ENCODE results near the gene MAN1B1.
A peak's percentile ranks its signal among the peaks of the same experiment; 100 is the strongest.

Gene MAN1B1

GRCh38 chr9:137086531-137087408 is at the start of gene MAN1B1:
TSS of gene MAN1B1 (plus strand) at chr9:137086985. CDS start at chr9:137087000, 15 bp downstream.
- peak; percentile 98 for DNase-seq (ENCODE audit: low read depth)

GRCh38 chr9:137037035-137037434 is 49.8 kb upstream of the MAN1B1 start:
- no peak for DNase-seq (ENCODE audit: low read depth)

DNA sequence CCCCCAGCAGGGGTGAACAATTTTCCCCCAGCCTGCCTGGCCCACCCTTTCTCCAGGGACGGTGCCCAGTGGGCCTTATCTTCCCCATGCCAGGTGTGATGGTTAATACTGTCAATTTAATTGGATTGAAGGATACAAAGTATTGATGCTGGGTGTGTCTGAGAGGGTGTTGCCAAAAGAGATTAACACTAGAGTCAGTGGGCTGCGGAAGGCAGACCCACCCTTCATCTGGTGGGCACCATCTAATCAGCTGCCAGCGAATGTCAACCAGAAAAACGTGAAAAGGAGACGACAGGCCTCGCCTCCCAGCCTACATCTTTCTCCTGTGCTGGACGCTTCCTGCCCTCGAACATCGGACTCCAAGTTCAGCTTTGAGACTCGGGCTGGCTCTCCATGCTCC is 49.3 kb upstream of the MAN1B1 start:
- DNase-seq (ENCODE audit: low read depth) = no peak

DNA sequence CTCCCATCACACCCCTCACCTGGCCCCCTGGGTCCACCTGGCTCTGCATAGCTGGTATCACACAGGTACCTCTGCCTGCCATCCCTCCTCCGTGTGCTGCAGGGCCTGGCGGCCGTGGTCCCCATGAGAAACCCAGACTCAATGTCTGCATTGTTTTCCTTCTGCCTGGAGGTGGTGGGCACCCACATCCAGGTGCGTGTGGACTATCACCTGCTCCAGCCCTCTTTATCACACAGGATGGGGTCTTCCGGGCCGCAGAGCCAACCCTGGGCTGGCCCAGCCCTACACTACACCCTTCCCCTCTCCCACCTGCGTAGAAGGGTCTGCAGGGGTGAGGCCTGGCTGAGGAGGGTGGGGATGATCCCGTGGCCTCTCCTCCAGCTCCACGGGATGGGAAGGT is 47.9 kb upstream of the MAN1B1 start:
- DNase-seq (ENCODE audit: low read depth) = no peak

- no peak for DNase-seq (ENCODE audit: low read depth)
Observed at GRCh38 chr9:137039611-137040366, 47.0 kb upstream of the MAN1B1 start.

DNA sequence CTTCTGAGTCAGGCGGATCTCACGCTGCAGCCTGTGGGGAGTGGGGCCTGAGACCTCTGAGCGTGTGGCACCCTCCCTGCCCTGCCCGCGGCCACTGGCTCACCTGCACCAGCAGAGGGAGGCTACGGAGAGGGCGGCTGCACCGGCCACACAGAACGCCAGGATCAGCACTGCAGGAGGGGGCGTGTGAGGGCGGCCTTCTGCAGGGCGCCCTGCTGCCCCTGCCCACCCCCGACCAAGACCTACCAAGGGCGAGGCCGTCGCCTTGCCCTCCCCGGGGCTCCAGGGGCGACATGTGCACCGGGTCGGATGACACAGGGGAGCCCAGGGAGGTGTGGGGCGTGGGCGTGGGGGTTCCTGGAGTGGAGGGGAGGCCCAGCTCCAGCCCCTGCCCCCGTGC is 46.2 kb upstream of the MAN1B1 start:
- DNase-seq (ENCODE audit: low read depth) = no peak

GRCh38 chr9:137041124-137041523 is 45.7 kb upstream of the MAN1B1 start:
- DNase-seq (ENCODE audit: low read depth) = no peak

- no peak for DNase-seq (ENCODE audit: low read depth)
Observed at GRCh38 chr9:137042751-137043727, 43.7 kb upstream of the MAN1B1 start.

GRCh38 chr9:137044037-137044436 is 42.7 kb upstream of the MAN1B1 start:
- DNase-seq (ENCODE audit: low read depth) = no peak

DNA sequence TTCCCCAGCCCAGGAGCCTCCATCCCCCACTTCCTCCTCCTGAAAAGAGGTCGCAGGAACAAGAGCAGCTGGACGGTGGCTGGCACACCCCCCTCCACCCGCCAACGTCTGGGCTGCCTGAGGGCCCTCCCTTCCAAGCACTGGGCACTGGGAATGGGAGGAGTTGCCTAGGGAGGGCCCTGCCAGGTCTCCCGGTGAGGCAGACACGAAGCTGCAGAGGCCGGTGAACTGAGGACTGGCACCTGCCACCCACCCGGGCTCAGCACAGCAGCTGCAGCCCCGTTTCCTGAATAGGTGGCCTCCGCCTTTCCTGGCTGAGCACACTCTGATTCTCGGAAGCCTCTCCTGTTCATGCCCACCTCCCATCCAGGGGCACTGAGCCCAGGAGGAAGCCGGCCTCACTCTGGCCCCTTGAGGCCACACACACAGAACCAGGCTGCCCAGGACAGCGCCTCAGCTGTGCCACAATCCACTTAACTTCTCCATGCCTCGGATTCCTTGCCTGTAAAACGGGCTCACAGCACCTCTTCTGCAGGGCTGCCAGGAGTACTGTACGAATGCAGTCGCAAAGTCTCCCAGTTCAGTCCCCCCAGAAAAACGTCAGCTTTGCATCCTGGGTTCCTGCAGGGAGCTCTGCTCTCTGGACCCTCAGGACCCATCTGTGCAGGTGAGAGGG is 42.1 kb upstream of the MAN1B1 start:
- no peak for DNase-seq (ENCODE audit: low read depth)

- DNase-seq (ENCODE audit: low read depth) = no peak
Observed at GRCh38 chr9:137045294-137046087, 41.3 kb upstream of the MAN1B1 start.

DNA sequence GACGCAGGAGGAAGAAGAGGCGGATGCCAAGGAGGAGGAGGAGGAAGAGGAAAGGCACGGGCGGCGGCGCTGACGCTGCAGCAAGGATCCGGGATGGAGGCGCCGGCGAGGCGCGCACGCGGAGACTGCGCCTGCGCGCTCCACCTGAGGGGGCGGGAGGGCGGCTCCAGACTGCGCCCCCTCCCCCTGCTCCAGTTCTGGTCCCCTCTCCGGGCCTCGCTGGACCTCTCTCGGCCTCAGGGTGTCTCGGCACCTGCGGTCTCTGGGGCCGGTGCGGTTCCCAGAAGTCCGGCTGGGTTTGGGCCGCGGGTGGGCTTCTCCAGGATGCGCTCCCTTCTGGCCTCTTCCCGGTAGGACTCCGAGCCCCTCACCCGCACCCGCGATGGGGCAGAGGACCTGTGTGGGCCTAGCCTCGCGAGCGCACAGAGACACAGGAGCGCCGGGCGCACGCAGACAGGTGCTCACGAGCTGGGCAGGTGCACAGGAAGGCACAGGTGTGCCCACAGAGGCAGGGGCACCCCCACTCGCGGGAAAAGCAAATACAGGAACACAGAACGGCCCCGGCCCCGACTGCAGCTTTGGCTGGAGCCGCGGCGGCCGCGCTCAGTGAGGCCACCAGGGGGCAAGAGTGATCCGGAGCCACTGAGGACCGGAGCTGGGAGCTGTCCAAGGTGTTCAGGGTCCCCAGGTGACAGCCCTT is 40.5 kb upstream of the MAN1B1 start, which contains the start of gene NPDC1:
NPDC1 (minus strand) TSS at position 90 of the 700 bp plus-strand sequence. CDS start 188 bp downstream, outside the sequence.
- no peak for DNase-seq (ENCODE audit: low read depth)

DNA sequence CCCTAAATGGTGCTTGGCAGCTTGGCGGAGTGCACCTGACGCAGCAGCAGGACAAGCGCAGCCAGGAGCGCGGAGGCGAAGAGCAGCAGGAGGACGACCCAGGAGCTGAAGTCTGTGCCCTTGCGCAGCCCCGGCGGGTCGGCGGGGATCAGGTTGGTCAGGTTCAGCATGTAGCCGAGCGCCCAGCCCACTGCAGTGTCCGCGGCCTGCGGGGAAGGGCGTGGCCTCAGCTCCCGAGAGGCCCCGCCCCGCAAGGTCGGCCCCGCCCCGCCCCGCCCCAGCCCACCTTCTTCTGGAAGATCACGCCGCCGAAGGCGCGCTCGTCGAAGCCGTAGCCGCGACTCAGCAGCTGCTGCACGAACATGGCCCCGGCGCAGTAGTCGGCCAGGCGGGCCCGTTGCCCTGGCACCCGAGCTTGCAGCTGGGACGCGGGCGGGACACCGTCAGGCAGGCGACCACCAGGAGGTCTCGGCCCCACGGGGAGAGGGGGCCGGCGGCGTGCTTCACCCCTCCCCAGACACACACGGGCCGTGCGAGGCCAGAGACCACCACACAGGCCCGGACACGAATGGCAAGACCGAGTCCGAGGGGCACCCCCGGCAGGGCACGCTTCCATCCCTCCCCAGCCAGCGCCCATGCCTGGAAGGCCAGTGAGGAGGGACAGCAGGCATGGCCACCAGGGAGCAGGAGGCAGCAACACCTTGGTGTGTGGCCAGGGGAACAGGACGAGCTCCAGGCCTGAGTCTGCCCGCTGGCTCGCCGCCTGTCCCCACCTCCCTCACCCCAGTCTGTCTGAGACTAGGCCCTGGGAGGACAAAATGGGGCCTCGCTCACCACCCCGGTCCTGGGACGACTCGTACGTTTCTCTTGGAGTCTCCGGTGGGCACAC is 37.9 kb upstream of the MAN1B1 start:
- DNase-seq (ENCODE audit: low read depth) = no peak

- DNase-seq (ENCODE audit: low read depth) = no peak
Observed at GRCh38 chr9:137049544-137050449, 37.0 kb upstream of the MAN1B1 start.

GRCh38 chr9:137050570-137050969 is 36.2 kb upstream of the MAN1B1 start:
- DNase-seq (ENCODE audit: low read depth) = no peak

DNA sequence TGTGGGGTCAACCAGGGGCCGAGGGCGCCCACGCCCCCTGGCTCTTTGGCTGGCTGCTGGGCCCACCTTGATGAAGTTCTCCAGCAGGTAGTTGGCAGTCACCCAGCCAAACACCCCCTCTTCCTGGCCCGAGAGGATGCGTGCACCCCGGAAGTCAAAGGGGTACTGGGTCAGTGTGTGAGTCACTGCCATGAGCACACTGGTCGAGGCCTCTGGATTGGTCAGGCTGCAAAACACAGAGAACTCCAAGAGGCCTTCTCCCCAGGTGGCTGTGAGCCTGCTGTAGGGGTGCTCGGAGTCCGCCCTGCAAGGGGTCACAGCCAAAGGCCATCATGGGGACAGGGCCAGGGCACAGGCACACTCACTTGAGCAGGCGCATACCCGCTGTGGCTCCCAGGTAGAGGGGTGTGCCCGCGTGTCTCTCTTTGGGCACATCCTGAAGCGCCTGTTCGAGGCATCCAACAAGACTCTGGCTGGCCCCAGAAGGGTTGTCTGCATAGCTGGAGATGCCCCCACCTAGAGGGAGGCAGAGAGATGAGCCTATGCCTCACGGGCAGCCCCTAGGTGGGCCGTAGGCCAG is 35.5 kb upstream of the MAN1B1 start:
- DNase-seq (ENCODE audit: low read depth) = no peak

GRCh38 chr9:137052293-137052692 is 34.5 kb upstream of the MAN1B1 start:
- DNase-seq (ENCODE audit: low read depth) = no peak

Data from CMK (cell line).